K562 (cell line): ENCODE results near the gene CTBP2. TPM values are rescaled to one million over a fixed set of nuclear protein-coding genes. Genes with fewer than 3 reads are reported as not detected.

Source experiments
- E2F6 ChIP-seq, 2 experiments: IDR thresholded peaks; 2 replicates each; pipeline ENCODE4 v1.6.1; 2011; ENCODE audit warnings: borderline replicate concordance in 1 of 2, control low read depth in 1 of 2, low read depth in 1 of 2, low read length in 1 of 2, mild to moderate bottlenecking in 1 of 2, mixed read lengths in 1 of 2, moderate library complexity in 1 of 2; ENCODE audit not compliant: insufficient read depth in 1 of 2, insufficient read length in 1 of 2, poor library complexity in 1 of 2, severe bottlenecking in 1 of 2; ENCODE audit errors: extremely low read depth in 1 of 2
- FOSL1 ChIP-seq: fragments of 200-800 bp; sonication (Bioruptor generic); conservative IDR thresholded peaks from 2 replicates; pipeline ENCODE4 v1.6.1; 2016; ENCODE audit warnings: missing genetic modification characterization, missing compliant biosample characterization
- FOXJ2 ChIP-seq: fragments of 200-800 bp; sonication (Bioruptor generic); IDR thresholded peaks from 2 replicates; pipeline ENCODE4 v1.6.1; 2016; ENCODE audit warnings: missing genetic modification characterization, missing compliant biosample characterization
- RBFOX2 ChIP-seq: fragments of 200-400 bp; formaldehyde crosslinking; IDR thresholded peaks from 2 replicates; pipeline ENCODE4 v1.6.1; 2017; ENCODE audit warnings: low read depth, mild to moderate bottlenecking, low read length, moderate library complexity
- SIX5 ChIP-seq, 2 experiments: IDR thresholded peaks; 2 replicates each; pipeline ENCODE4 v1.6.1; 2011; ENCODE audit warnings: low read length in 2 of 2, borderline replicate concordance in 1 of 2, low read depth in 1 of 2, mild to moderate bottlenecking in 1 of 2, moderate library complexity in 1 of 2; ENCODE audit not compliant: insufficient read depth in 1 of 2
- STAT6 ChIP-seq: sonication (generic); formaldehyde crosslinking; IDR thresholded peaks from 2 replicates; pipeline ENCODE4 v1.8.1; 2023; ENCODE audit warnings: mild to moderate bottlenecking, missing genetic modification reagents
- ZFX ChIP-seq: sonication (generic); formaldehyde crosslinking; IDR thresholded peaks from 2 replicates; pipeline ENCODE4 v1.8.0; 2022; ENCODE audit warnings: mild to moderate bottlenecking, missing genetic modification reagents, moderate library complexity
- ZKSCAN1 ChIP-seq: fragments of 150-350 bp; IDR thresholded peaks from 2 replicates; pipeline ENCODE4 v1.6.1; 2016; ENCODE audit warnings: low read depth, low read length
- polyA plus RNA-seq, 8 experiments: library from polyadenylated mRNA; depleted of rRNA in 4 of 8; stranded (reverse) in 5 of 8; unstranded in 3 of 8; fragments of >200 nt; fragmentation: Nextera tagmentation in 2 of 8; fragmentation: Illumina TruSeq in 1 of 8; extraction: Ambion mirVana in 2 of 8; extraction: Trizol in 1 of 8; gene quantifications; 2 replicates each; pipeline versions ENCODE4 v1.2.1 to v1.2.3, GENCODE V29; 2011 to 2014; ENCODE audit warnings: inconsistent platforms in 1 of 8, missing spikeins in 1 of 8
- total RNA-seq, 7 experiments: library from RNA; depleted of rRNA in 6 of 7; stranded (reverse); fragments of >200 nt in 6 of 7; fragmentation: Illumina TruSeq in 2 of 7; extraction: Trizol in 2 of 7; gene quantifications; 2 replicates each; pipeline versions ENCODE4 v1.2.1 to v1.2.3, GENCODE V29; 2011 to 2021; ENCODE audit warnings: low replicate concordance in 1 of 7

The CTBP2 gene
- total and polyA plus RNA-seq, 9 of the 15 experiments (the other 6 are each of a cell fraction or from before 2014, with no cell fraction given), result 1.3 to 8.8 (median 5.1) TPM

- no peak for TF ChIP-seq ZKSCAN1
- TF ChIP-seq STAT6 (CRISPR knock-in tag), result no peak
- no peak for TF ChIP-seq RBFOX2
- TF ChIP-seq E2F6 (IDR thresholded peaks at IDR 0.05; ENCODE audit: borderline replicate concordance in 1 of 2, extremely low read depth in 1 of 2, insufficient read depth in 1 of 2, insufficient read length in 1 of 2, low read depth in 1 of 2, low read length in 1 of 2, poor library complexity in 1 of 2, severe bottlenecking in 1 of 2), result no peak
- TF ChIP-seq ZFX (CRISPR knock-in tag), result no peak
- TF ChIP-seq SIX5 (IDR thresholded peaks at IDR 0.05; ENCODE audit: borderline replicate concordance in 1 of 2, insufficient read depth in 1 of 2, low read depth in 1 of 2, low read length in 2 of 2), result no peak
- TF ChIP-seq FOXJ2, result no peak
- TF ChIP-seq FOSL1 (tag), result no peak
- TF ChIP-seq, all 486 proteins: peak for 0
These were observed 160.7 kb downstream of the CTBP2 start (continued) for GRCh38 chr10:124999433-125000365.
